ENCODE data around the gene TLR4. TPM values are rescaled to one million over a fixed set of nuclear protein-coding genes. Genes with fewer than 3 reads are reported as not detected.

TLR4 gene
- total RNA-seq, 1 donor from 2014 or later = 14.2 TPM

GRCh38 chr9:117763314-117763713, 59.1 kb downstream of the TLR4 start:
- no peak for DNase-seq
- Histone ChIP-seq H3K36me3 (no peaks in the 10 kb centered on the region), H3K4me3 (no peak overlapping the region), H3K27me3 (ENCODE audit: low read depth) (no peaks in the 10 kb centered on the region), H3K4me1 (no peaks in the 10 kb centered on the region), H3K27ac (replicated peaks) (no peak overlapping the region), H3K9me3 (replicated peaks) (no peaks in the 10 kb centered on the region)
- intact Hi-C loops (cut with micrococcal nuclease) = no loop called here
- TF ChIP-seq CTCF (IDR thresholded peaks at IDR 0.05; ENCODE audit: borderline replicate concordance) = no peak

GRCh38 chr9:117768750-117769395, 64.7 kb downstream of the TLR4 start:
- Histone ChIP-seq H3K36me3 (no peaks in the 10 kb centered on the region), H3K4me1 (no peaks in the 10 kb centered on the region), H3K9me3 (replicated peaks) (no peaks in the 10 kb centered on the region), H3K27ac (replicated peaks) (no peak overlapping the region), H3K4me3 (no peak overlapping the region), H3K27me3 (ENCODE audit: low read depth) (no peaks in the 10 kb centered on the region)
- no peak for TF ChIP-seq CTCF (IDR thresholded peaks at IDR 0.05; ENCODE audit: borderline replicate concordance)
- no peak for DNase-seq
- intact Hi-C loops (cut with micrococcal nuclease) = no loop called here

GRCh38 chr9:117771136-117771535, 66.9 kb downstream of the TLR4 start:
- no peak for DNase-seq
- Histone ChIP-seq H3K9me3 (replicated peaks) (no peaks in the 10 kb centered on the region), H3K4me1 (no peaks in the 10 kb centered on the region), H3K36me3 (no peaks in the 10 kb centered on the region), H3K27ac (replicated peaks) (no peak overlapping the region), H3K27me3 (ENCODE audit: low read depth) (no peaks in the 10 kb centered on the region), H3K4me3 (no peak overlapping the region)
- TF ChIP-seq CTCF (IDR thresholded peaks at IDR 0.05; ENCODE audit: borderline replicate concordance) = no peak
- intact Hi-C loops (cut with micrococcal nuclease) = no loop called here

GRCh38 chr9:117772960-117773359, 68.8 kb downstream of the TLR4 start:
- no peak for DNase-seq
- Histone ChIP-seq H3K4me3 (no peak overlapping the region), H3K27ac (replicated peaks) (no peak overlapping the region), H3K27me3 (ENCODE audit: low read depth) (no peaks in the 10 kb centered on the region), H3K9me3 (replicated peaks) (no peaks in the 10 kb centered on the region), H3K36me3 (no peaks in the 10 kb centered on the region), H3K4me1 (peaks cover 7% of the 10 kb centered on the region)
- intact Hi-C loops (cut with micrococcal nuclease) = no loop called here
- TF ChIP-seq CTCF (IDR thresholded peaks at IDR 0.05; ENCODE audit: borderline replicate concordance) = no peak

All from left ventricle myocardium inferior (tissue), 1 donor.